Fibroblast of skin of scalp (primary cell): ENCODE data around the gene UXS1.

Source experiments
- DNase-seq: peaks from one replicate; pipeline ENCODE4 v3.0.0-alpha.2; 2013

UXS1 gene

GRCh38 chr2:106107509-106108131, 86.5 kb downstream of the UXS1 start:
- peak; percentile 25 for DNase-seq

- DNase-seq: no peak
Measured at GRCh38 chr2:106106622-106107508, 87.2 kb downstream of the UXS1 start.

- no peak for DNase-seq
Measured at GRCh38 chr2:106105151-106105922, 88.8 kb downstream of the UXS1 start.

- peak; percentile 64 for DNase-seq
Measured at GRCh38 chr2:106104332-106105062, 89.6 kb downstream of the UXS1 start.

GRCh38 chr2:106099691-106100090, 94.4 kb downstream of the UXS1 start:
- DNase-seq: no peak

GRCh38 chr2:106098664-106099063, 95.4 kb downstream of the UXS1 start:
- DNase-seq: no peak

GRCh38 chr2:106098081-106098480, 96.0 kb downstream of the UXS1 start:
- peak; percentile 13 for DNase-seq

- DNase-seq: no peak
Measured at GRCh38 chr2:106097038-106098000, 96.8 kb downstream of the UXS1 start.

- DNase-seq: no peak
Measured at GRCh38 chr2:106096299-106097037, 97.6 kb downstream of the UXS1 start.

GRCh38 chr2:106095478-106096298, 98.4 kb downstream of the UXS1 start:
- no peak for DNase-seq

- no peak for DNase-seq
Measured at GRCh38 chr2:106094131-106094841, 99.8 kb downstream of the UXS1 start.

GRCh38 chr2:106090916-106091618, 103.0 kb downstream of the UXS1 start:
- DNase-seq: no peak

GRCh38 chr2:106089611-106090010, 104.5 kb downstream of the UXS1 start:
- no peak for DNase-seq

- peak; percentile 46 for DNase-seq
Measured at GRCh38 chr2:106085181-106085940, 108.7 kb downstream of the UXS1 start.

GRCh38 chr2:106080959-106081358, 113.1 kb downstream of the UXS1 start:
- DNase-seq: no peak

- no peak for DNase-seq
Measured at GRCh38 chr2:106078096-106078495, 116.0 kb downstream of the UXS1 start.

GRCh38 chr2:106076941-106077340, 117.2 kb downstream of the UXS1 start:
- no peak for DNase-seq
